ENCODE results near the gene APOBEC3B. TPM values are rescaled to one million over a fixed set of nuclear protein-coding genes. Genes with fewer than 3 reads are reported as not detected.

APOBEC3B gene
- 1 to 10 TPM in 2 of 4 donors, not detected in 2; 1.2 to 1.5 TPM for total RNA-seq

- H3K9me3 ChIP-seq: no peaks in the 10 kb centered on the region
- TF ChIP-seq POLR2A (IDR thresholded peaks at IDR 0.05) (peak in 1 of 2 donors; percentile 17), CTCF (IDR thresholded peaks at IDR 0.05) (no peak)
- H3K4me3 ChIP-seq: peak within 1 kb of the TSS in 1 of 2 donors; percentile 37
- intact Hi-C loops (cut with DNase I; ENCODE audit: low total_unique reads): no loop called here
- H3K4me1 ChIP-seq: no peaks in the 10 kb centered on the region
- peak within 1 kb of the TSS in 1 of 2 donors; percentile 61 for H3K27ac ChIP-seq
- peak; percentile 85 to 88 for DNase-seq
- H3K27me3 ChIP-seq: no peaks in the 10 kb centered on the region
- H3K36me3 ChIP-seq: no peaks in the 10 kb centered on the region
Observed at GRCh38 chr22:38981992-38982927, at the start of gene APOBEC3B. APOBEC3B (plus strand) TSS chr22:38982347; CDS start chr22:38982454, 107 bp downstream.

- H3K27ac ChIP-seq: no peak overlapping the region
- intact Hi-C loops (cut with DNase I; ENCODE audit: low total_unique reads): no loop called here
Observed at GRCh38 chr22:38935023-38935422, 47.1 kb upstream of the APOBEC3B start.

GRCh38 chr22:38935616-38936015, 46.5 kb upstream of the APOBEC3B start:
- intact Hi-C loops (cut with DNase I; ENCODE audit: low total_unique reads): no loop called here
- TF ChIP-seq CTCF (IDR thresholded peaks at IDR 0.05) (no peak), POLR2A (IDR thresholded peaks at IDR 0.05) (no peak)
- H3K9me3 ChIP-seq: no peaks in the 10 kb centered on the region
- no peak overlapping the region for H3K27ac ChIP-seq
- no peak overlapping the region for H3K4me3 ChIP-seq
- H3K27me3 ChIP-seq: no peaks in the 10 kb centered on the region
- H3K4me1 ChIP-seq: no peaks in the 10 kb centered on the region
- DNase-seq: no peak
- H3K36me3 ChIP-seq: no peaks in the 10 kb centered on the region

More at GRCh38 chr22:38935023-38935422, 47.1 kb upstream of the APOBEC3B start:
- no peak overlapping the region for H3K4me3 ChIP-seq
- H3K4me1 ChIP-seq: no peaks in the 10 kb centered on the region
- H3K36me3 ChIP-seq: no peaks in the 10 kb centered on the region
- H3K27me3 ChIP-seq: no peaks in the 10 kb centered on the region
- no peak for DNase-seq
- TF ChIP-seq POLR2A (IDR thresholded peaks at IDR 0.05) (no peak), CTCF (IDR thresholded peaks at IDR 0.05) (no peak)
- no peaks in the 10 kb centered on the region for H3K9me3 ChIP-seq

GRCh38 chr22:38936562-38936961, 45.6 kb upstream of the APOBEC3B start:
- no peak overlapping the region for H3K4me3 ChIP-seq
- H3K27me3 ChIP-seq: no peaks in the 10 kb centered on the region
- no peak overlapping the region for H3K27ac ChIP-seq
- no peaks in the 10 kb centered on the region for H3K4me1 ChIP-seq
- DNase-seq: no peak
- TF ChIP-seq POLR2A (IDR thresholded peaks at IDR 0.05) (no peak), CTCF (IDR thresholded peaks at IDR 0.05) (no peak)
- no peaks in the 10 kb centered on the region for H3K9me3 ChIP-seq
- H3K36me3 ChIP-seq: no peaks in the 10 kb centered on the region
- intact Hi-C loops (cut with DNase I; ENCODE audit: low total_unique reads): no loop called here

GRCh38 chr22:38937036-38937435, 45.1 kb upstream of the APOBEC3B start:
- TF ChIP-seq CTCF (IDR thresholded peaks at IDR 0.05): no peak
- intact Hi-C loops (cut with DNase I; ENCODE audit: low total_unique reads): no loop called here
- no peaks in the 10 kb centered on the region for H3K36me3 ChIP-seq
- no peaks in the 10 kb centered on the region for H3K9me3 ChIP-seq
- no peak for DNase-seq
- no peaks in the 10 kb centered on the region for H3K27me3 ChIP-seq
- no peaks in the 10 kb centered on the region for H3K4me1 ChIP-seq
- no peak overlapping the region for H3K4me3 ChIP-seq
- H3K27ac ChIP-seq: no peak overlapping the region

Measured in uterus (tissue), 4 donors.